Tibial nerve (tissue), 3 donors: Measurements from ENCODE around the gene CADPS.

Experiments used
- CTCF ChIP-seq, 5 experiments: fragments of 200-600 bp in 3 of 5; fragments of 450-650 bp in 2 of 5; sonication (generic) in 3 of 5; IDR thresholded peaks; one replicate each; pipeline ENCODE4 v1.5.1; 2016 to 2019; ENCODE audit warnings: antibody characterized with exemption in 5 of 5, mild to moderate bottlenecking in 3 of 5, moderate library complexity in 2 of 5
- POLR2A ChIP-seq, 2 donors: fragments of 450-650 bp; IDR thresholded peaks; one replicate each; pipeline ENCODE4 v1.6.1; 2017; ENCODE audit warnings: antibody characterized with exemption in 2 of 2, mild to moderate bottlenecking in 2 of 2, moderate library complexity in 2 of 2

- TF ChIP-seq CTCF (IDR thresholded peaks at IDR 0.05) (no peak), POLR2A (IDR thresholded peaks at IDR 0.05) (no peak)
Measured at GRCh38 chr3:62500556-62501288, 374.5 kb downstream of the CADPS start.
